Left ventricle myocardium inferior (tissue), 1 donor: Measurements from ENCODE around the gene CMTR1. TPM values are rescaled to one million over a fixed set of nuclear protein-coding genes. Genes with fewer than 3 reads are reported as not detected.

Experiments
- DNase-seq: peaks from one replicate; pipeline ENCODE4 v3.0.0-alpha.2; 2020
- H3K27ac ChIP-seq: fragments of 200-600 bp; replicated peaks from 2 replicates; pipeline ENCODE4 v1.8.0; 2021
- H3K27me3 ChIP-seq: fragments of 200-600 bp; 2 replicates; pipeline ENCODE4 v1.8.0; 2021; ENCODE audit warnings: low read depth
- H3K36me3 ChIP-seq: fragments of 200-600 bp; 2 replicates; pipeline ENCODE4 v1.8.0; 2021
- H3K4me1 ChIP-seq: fragments of 200-600 bp; 2 replicates; pipeline ENCODE4 v1.8.0; 2021
- H3K4me3 ChIP-seq: fragments of 200-600 bp; 2 replicates; pipeline ENCODE4 v1.8.0; 2021; ENCODE audit warnings: mild to moderate bottlenecking, moderate library complexity
- H3K9me3 ChIP-seq: fragments of 200-600 bp; replicated peaks from 2 replicates; pipeline ENCODE4 v1.8.0; 2021
- CTCF ChIP-seq: fragments of 200-600 bp; IDR thresholded peaks from 2 replicates; pipeline ENCODE4 v1.8.0; 2021; ENCODE audit warnings: antibody characterized with exemption, mild to moderate bottlenecking, borderline replicate concordance
- intact Hi-C: fragments of 100-400 bp; cut with micrococcal nuclease; formaldehyde crosslinking; loops from one replicate; pipeline ENCODE4 v1.11.0; 2022
- total RNA-seq: library from RNA; stranded (reverse); fragmentation: NEBNext Ultra II Directional; extraction: Animal tissue kit (Norgen Biotek cat#: 25700); gene quantifications from one replicate; pipeline ENCODE4 v1.2.1, GENCODE V29; 2021
- donor health status: DM: no; HTN: yes; CAD: no; lungs with severe emphysema.

Gene CMTR1
- total RNA-seq, 1 donor from 2014 or later, result 34.4 TPM

- Histone ChIP-seq H3K27ac (no peak overlapping the region), H3K9me3 (no peaks in the 10 kb centered on the region), H3K27me3 (no peaks in the 10 kb centered on the region), H3K4me1 (peaks cover 12% of the 10 kb centered on the region), H3K36me3 (no peaks in the 10 kb centered on the region), H3K4me3 (no peak overlapping the region)
- intact Hi-C loops, result no loop called here
- TF ChIP-seq CTCF, result no peak
- DNase-seq, result no peak
Measured at GRCh38 chr6:37502703-37503291, 69.8 kb downstream of the CMTR1 start.

GRCh38 chr6:37503309-37503965, 70.4 kb downstream of the CMTR1 start:
- no peak for TF ChIP-seq CTCF
- intact Hi-C loops, result no loop called here
- DNase-seq, result no peak
- Histone ChIP-seq H3K9me3 (no peaks in the 10 kb centered on the region), H3K27me3 (no peaks in the 10 kb centered on the region), H3K27ac (no peak overlapping the region), H3K4me3 (no peak overlapping the region), H3K36me3 (no peaks in the 10 kb centered on the region), H3K4me1 (peaks cover 12% of the 10 kb centered on the region)

- H3K27ac ChIP-seq, result no peak overlapping the region
- DNase-seq, result no peak
- intact Hi-C loops, result no loop called here
Measured at GRCh38 chr6:37504024-37504423, 71.0 kb downstream of the CMTR1 start.

GRCh38 chr6:37506479-37506878, 73.5 kb downstream of the CMTR1 start:
- Histone ChIP-seq H3K27ac (no peak overlapping the region), H3K9me3 (no peaks in the 10 kb centered on the region), H3K4me1 (no peaks in the 10 kb centered on the region), H3K27me3 (peaks cover 9% of the 10 kb centered on the region), H3K4me3 (no peak overlapping the region), H3K36me3 (no peaks in the 10 kb centered on the region)
- no peak for DNase-seq
- intact Hi-C loops, result no loop called here
- no peak for TF ChIP-seq CTCF

More at GRCh38 chr6:37504024-37504423, 71.0 kb downstream of the CMTR1 start:
- H3K4me3 ChIP-seq, result no peak overlapping the region
- no peaks in the 10 kb centered on the region for H3K27me3 ChIP-seq
- H3K9me3 ChIP-seq, result no peaks in the 10 kb centered on the region
- no peaks in the 10 kb centered on the region for H3K36me3 ChIP-seq
- peaks cover 7% of the 10 kb centered on the region for H3K4me1 ChIP-seq
- no peak for TF ChIP-seq CTCF

- no peak overlapping the region for H3K27ac ChIP-seq
- TF ChIP-seq CTCF, result no peak
Measured at GRCh38 chr6:37507077-37507476, 74.1 kb downstream of the CMTR1 start.

More at GRCh38 chr6:37507077-37507476, 74.1 kb downstream of the CMTR1 start:
- peaks cover 15% of the 10 kb centered on the region for H3K27me3 ChIP-seq
- H3K36me3 ChIP-seq, result no peaks in the 10 kb centered on the region
- H3K4me1 ChIP-seq, result no peaks in the 10 kb centered on the region
- no peak for DNase-seq
- no peak overlapping the region for H3K4me3 ChIP-seq
- H3K9me3 ChIP-seq, result no peaks in the 10 kb centered on the region
- intact Hi-C loops, result no loop called here
